Measurements from ENCODE around the gene SCAPER.

Gene SCAPER

DNA sequence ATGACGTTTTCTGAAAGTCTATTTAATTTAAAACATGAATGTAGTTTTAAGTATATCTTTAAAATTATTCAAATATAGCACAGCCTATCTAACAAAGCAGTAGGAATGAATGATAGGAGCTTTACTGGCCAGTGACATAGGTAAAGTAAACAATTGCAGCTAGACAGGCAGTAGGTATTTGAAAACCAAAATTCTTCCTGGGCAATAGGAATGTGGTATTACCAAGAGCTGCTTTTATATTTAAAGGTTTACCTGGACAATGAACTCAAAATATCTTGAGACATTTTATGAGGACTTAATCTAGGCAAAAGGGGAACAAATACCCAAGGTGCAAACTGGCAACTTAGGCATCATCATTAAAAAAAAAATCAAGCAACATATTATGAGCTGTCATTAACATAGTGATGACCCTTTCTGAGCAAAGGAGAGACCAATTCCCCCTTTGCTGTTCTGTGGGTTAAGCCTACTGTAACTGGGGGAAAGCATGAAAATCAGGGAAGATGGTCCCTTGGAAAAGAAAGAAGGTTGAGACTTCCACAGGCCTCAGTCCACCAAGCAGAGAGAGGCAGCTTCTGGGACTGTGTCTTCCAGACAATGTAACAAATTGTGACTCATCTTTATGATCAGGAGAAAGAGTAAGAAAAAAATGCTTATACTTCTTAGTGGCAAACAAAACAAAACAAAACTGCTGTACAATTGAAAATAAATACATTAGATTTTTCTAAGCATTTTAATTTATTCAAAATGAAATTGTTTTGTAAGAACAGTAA, 555.7 kb downstream of the SCAPER start:
- DNase-seq = no peak

DNA sequence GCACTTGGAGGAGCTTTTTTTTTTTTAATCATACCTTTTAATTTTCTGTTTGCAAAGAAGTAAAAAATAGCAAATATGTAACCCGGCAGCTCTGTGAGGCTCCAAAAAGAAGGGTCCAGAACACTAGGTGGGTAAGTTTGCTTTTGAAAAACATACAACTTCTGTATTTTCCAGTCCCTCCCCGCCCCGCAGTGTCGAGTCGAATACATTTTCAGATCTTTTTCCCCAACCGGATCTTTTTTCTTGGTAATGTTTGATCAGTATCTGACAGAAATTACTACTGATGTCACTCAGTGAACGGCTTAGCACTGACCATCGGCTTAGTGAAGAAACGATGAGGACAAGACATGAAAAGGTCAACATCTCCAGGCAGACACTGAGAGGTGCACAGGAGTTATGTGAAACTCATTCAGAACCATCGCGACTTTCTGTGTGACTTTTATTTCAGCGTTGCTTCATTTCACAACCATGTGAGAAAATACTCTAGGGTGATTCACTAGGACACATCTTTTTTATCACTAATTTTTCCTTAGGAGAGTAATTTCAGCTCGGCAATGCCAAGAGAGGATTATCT, 557.6 kb downstream of the SCAPER start:
- DNase-seq = no peak

DNA sequence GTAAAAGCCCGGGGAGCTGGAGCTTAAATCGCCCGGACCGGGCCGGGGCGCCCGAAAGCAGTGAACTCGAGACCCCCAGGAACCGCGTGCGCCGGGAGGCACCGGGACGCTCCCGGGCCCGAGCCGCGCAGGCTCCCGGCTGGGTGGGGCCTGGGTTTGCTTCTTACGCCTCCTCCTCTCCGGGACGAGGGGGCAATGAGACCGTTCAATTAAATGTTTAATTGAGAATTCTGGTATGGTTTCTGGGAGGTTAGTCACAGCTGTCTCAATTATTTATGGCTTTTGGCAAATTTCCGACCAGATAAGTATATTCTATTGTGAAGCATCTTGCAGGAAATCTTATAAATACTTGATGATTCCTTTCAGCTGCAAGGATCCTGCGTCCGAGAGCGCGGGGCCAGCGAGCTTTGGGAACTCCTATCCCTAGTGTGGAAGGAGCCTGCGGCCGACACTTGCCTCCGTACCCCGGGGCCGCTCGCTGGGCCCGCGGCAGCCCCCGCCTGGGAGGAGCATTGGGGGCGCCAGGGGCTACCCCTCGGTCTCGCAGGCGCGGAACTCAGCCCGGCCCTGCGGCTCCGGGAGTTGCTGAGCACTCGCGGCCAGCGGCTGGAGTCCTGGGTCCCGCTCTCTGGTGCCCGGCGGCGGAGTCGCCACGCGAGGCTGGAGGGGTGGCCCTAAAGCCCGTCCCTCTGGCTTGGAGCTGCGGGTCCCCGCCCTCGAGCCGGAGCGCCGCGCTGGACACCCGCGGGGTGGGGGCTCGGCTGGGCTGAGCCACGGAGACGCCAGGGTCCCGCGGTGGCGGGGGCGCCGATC, 558.3 kb downstream of the SCAPER start:
- DNase-seq = no peak

DNA sequence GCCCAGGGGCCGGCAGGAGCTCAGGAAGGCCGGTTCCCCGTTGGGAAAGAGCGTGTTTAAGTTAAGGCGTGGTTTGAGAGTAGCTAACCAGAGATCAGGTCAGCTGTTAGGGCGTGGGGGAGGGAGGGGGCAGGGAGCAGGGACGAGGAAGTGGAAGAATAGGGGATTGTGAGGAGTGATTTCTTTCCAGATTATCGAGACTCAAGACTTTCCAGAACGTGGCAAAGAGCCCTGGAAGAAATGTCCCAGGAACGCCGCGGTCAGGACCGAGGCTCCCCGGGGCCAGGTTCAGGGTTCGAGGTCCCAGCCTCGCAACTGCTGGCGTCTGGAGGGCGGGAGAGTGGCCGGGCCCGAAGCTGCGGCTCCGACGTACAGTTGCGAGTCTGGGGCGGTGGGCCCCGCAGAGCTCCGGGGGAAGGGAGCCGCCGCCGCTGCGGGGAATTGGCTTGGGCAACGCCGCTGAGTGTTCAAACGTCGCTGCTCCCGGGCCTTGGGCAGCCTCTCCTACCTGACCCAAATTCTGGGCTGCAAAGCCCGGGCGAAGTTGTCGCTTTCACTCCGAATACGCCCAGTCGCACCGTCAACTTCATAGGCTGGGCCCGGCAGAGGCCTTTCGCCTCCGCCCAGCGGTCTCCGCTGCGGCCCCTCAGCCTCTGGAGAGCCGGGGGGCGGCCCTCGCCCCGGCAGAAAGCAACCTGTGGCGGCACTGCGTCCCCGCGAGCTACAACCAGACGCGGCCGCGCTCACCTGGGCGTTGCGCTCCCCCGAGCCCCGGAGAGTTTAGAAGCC, 559.1 kb downstream of the SCAPER start:
- DNase-seq = no peak

DNA sequence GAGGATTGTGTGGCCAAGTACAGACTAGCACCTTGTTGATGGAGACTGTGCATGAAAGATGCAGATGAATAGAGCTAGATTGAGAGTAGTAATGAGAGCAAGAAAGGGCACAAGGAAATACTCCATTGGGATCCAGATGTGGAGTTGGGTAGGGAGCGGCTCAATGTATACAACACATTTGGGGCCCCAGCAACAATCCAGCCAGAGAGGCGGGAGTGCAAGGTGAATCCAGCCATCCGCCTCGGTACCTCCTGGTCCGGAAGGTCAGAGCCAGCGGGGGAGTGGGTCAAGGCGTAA, 559.6 kb downstream of the SCAPER start:
- DNase-seq = no peak

DNA sequence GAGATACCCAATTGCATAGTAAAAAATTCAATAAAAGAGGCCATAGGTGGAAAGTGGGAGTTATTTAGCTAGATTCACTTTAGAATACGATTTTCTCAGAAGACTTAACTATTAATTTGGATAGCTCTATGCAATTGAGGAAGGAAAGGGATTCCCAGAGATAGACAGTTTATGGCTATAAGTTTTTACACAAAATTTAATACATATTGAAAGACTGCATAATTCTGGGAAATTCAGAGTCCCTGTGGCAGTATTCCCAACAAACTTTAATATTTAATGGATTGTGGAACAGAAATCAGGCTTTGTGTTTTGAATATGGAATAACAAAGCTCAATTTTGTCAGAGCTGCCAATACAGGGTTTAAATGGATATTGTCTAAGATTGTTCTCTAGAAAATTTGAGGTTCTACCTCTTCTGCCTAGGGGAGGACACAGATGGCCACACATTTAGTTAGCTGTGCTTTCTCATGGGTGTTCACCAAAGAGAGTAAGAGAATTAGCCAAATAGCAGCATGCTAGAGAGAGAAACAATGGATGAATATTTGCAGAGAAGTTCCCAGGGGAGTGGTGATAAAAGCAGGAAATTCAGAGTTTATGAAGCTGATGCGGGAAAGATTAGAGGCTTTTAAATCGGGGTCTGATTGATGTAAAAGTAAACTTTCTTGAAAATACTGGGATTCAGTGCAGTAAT, 560.1 kb downstream of the SCAPER start:
- DNase-seq = no peak

DNA sequence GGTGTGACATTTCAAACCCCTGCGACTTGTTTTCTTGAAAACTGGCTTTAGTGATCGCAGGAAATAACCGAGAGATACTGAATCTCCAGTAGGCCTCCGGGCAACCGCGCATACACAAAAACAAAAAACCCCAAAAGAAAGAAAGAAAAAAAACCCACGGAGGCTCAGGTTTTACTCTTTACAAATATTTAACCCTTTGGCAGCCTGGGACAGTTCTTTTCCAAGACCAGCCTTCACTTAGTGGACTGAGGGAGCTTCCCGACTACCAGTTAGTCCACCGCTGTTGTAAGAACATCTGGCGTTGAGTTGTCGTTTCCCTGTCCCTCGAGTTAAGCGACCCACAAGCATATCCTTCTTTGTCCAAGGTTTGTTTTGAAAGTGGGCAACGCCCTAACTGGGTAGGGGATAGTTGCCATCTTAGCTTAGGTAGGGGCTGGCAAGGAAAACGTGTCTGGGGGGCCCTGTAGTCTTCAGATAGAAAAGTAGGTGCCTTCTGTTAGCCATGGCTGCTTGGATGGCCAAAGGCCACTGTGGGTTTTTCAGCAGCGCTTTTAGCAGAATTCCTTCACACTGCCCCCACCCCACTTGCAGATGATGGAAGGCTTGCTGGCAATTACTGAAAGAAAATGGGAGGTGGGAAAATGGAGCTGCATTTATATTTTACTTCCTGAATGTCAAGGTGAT, 561.7 kb downstream of the SCAPER start:
- no peak for DNase-seq

DNA sequence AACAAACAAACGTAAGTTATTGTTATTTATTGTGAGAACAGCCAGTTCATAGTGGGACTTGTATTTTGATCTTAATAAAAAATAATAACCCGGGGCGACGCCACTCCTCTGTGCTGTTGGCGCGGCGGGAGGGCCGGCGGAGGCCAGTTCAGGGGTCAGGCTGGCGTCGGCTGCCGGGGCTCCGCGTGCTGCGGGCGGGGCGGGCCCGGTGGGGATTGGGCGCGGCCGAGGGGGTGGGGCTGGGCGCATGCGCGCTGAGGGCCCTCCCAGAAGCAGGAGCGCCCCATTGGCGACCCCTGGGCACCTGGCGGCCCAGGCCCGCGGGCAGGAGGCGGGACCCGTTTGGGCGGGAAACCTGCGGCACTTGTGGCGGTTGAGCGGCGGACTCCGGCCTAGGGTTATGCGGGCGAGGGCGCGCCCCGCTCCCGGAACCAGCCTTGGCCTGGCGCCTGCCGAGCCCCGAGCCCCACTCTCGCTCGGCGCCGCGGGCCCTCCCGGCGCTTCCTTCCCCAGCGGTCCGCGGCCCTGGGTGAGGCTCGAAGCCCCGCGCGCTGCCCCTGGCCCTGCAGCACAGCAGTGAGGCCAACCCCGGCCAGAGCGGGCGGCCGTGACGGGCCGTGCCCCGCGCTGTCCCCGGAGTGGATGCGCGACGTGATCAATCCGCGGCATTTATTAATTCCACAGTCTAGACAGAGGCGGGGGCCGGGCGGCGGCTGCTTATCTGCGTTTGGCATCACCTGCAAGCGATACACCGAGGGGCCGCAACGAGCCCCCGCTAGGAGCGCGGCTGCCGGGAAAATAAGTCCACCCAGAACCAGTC, 562.5 kb downstream of the SCAPER start:
- no peak for DNase-seq

DNA sequence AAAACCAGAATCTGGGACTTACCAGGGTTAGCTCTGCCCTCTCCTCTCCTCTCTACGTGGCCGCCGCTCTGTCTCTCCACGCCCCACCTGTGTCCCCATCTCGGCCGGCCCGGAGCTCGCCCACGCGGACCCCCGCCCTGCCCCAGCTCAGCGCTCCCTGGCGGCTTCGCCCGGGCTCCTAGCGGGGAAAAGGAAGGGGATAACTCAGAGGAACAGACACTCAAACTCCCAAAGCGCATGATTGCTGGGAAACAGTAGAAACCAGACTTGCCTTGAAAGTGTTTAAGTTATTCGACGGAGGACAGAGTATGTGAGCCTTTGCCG, 563.1 kb downstream of the SCAPER start:
- DNase-seq = no peak

DNA sequence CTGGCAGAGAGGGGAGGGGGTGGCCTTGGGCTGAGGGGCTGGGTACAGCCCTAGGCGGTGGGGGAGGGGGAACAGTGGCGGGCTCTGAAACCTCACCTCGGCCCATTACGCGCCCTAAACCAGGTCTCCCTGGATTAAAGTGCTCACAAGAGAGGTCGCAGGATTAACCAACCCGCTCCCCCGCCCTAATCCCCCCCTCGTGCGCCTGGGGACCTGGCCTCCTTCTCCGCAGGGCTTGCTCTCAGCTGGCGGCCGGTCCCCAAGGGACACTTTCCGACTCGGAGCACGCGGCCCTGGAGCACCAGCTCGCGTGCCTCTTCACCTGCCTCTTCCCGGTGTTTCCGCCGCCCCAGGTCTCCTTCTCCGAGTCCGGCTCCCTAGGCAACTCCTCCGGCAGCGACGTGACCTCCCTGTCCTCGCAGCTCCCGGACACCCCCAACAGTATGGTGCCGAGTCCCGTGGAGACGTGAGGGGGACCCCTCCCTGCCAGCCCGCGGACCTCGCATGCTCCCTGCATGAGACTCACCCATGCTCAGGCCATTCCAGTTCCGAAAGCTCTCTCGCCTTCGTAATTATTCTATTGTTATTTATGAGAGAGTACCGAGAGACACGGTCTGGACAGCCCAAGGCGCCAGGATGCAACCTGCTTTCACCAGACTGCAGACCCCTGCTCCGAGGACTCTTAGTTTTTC, 563.6 kb downstream of the SCAPER start:
- no peak for DNase-seq

DNA sequence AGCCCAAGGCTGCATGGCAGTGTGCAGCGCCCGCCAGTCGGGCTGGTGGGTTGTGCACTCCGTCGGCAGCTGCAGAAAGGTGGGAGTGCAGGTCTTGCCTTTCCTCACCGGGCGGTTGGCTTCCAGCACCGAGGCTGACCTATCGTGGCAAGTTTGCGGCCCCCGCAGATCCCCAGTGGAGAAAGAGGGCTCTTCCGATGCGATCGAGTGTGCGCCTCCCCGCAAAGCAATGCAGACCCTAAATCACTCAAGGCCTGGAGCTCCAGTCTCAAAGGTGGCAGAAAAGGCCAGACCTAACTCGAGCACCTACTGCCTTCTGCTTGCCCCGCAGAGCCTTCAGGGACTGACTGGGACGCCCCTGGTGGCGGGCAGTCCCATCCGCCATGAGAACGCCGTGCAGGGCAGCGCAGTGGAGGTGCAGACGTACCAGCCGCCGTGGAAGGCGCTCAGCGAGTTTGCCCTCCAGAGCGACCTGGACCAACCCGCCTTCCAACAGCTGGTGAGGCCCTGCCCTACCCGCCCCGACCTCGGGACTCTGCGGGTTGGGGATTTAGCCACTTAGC, 564.3 kb downstream of the SCAPER start:
- peak; percentile 39 for DNase-seq

DNA sequence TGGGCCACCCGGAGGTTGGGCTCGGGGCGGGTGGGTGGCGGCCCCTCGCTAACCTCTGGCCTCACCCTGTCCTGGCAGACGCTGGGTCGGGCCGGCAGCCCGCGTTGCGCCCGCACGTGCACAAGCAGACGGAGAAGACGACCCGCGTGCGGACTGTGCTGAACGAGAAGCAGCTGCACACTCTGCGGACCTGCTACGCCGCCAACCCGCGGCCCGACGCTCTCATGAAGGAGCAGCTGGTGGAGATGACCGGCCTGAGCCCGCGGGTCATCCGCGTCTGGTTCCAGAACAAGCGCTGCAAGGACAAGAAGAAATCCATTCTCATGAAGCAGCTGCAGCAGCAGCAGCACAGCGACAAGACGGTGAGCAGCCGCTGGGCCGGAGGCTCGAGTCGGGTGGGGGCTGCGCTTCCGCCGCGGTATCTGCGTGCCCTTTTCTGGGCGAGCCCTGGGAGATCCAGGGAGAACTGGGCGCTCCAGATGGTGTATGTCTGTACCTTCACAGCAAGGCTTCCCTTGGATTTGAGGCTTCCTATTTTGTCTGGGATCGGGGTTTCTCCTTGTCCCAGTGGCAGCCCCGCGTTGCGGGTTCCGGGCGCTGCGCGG, 564.8 kb downstream of the SCAPER start:
- DNase-seq = no peak

DNA sequence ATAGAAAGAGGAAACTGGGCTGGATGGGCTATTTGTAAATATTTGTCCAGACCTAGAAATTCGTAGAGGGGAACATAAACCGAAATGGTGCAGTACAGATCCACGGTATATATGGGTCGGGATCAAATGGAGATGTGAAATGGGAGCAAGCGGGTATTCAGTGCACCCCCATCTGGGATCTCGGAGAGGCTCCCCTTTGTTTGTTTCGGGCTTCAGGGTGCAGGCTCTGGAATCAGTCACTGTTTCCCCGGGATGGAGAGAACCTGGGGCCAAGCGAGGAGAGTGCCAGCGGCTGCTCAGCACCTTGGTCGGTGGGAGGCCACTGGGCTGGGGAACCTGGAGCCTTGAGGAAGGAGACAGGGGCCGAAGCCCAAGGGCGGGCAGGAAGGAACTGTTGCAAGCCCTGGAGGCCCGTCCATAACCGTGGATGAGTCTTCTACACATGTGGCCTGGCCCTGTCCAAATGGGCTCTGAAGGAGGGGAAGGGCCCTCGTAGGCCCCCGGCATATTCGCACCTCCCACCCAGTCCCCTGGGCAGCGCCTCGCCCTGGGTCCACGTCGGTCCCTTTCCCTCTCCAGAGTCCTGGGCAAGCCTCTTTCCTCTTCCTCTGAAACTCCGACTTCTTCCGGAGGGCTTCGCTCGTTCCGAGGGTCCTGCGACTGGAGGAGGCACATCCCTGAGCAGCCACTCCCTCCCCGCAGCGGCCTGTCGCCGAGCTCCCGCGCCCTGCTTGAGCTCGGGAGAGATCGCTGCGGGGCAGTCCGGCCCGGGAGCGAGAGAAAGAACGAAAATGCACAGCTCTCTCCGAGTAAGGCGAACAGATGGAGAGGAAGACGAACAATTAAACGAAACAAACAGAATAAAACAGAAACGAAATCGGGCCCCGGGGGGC, 565.6 kb downstream of the SCAPER start:
- no peak for DNase-seq

DNA sequence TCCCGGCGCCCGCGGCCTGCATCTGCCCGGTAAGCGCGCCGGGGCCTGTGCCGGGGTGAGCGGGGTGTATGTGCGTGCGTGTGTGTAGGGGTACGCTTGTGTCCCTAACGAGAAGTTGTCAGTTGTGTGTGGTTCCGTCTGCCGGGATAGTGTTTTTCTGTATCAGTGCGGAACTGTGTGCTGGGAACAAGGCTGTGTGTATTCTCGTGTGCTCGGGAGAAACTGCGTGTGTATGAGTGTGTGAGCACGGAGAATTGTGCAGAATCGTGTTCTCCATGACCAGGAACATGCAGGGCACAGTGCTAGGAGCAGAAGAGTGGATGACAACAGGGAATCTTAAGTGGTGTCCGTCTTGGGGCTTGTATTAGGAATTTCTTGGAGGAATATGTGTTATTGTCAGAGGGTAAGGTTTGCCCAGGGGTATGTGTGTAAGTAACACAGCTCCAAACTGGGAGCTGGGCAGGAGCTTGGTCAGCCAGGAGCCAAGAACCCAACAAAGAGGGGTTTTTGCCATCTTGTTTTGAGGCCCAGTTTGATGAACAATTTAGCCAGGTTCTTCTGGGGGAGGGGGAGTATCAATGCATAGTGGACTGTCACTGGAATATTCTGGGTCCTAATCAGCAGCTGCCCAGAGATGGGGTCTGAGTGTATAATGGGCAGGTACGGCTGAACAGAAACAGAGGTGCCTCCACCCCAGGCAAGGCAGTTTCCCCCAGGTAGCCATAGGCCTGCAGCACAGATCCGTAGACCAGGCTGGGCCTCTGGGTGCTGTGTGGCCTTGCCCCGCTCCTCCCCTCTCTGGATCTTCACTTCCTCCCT, 566.4 kb downstream of the SCAPER start:
- no peak for DNase-seq

DNA sequence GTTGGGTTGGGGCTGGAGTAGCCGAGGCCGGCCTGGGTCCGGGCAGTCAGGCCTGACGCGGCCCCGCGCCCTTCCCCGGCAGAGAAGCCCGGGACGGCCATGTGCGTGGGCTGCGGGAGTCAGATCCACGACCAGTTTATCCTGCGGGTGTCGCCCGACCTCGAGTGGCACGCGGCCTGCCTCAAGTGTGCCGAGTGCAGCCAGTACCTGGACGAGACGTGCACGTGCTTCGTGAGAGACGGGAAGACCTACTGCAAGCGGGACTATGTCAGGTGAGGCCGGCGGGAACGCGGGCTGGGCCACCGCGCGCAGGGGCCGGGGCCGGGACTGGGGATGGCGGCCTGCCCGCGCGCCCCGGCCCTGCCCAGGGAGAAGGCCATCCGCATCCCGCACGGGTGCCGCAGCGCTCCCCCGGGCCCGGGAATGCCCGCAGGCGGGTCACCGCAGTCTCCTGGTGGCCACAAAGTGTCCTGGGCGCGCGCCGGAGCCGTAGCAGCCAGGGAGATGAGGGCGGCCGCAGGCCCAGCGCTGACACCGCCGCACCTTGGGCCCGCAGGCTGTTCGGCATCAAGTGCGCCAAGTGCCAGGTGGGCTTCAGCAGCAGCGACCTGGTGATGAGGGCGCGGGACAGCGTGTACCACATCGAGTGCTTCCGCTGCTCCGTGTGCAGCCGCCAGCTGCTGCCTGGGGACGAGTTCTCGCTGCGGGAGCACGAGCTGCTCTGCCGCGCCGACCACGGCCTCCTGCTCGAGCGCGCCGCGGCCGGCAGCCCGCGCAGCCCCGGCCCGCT, 567.2 kb downstream of the SCAPER start:
- DNase-seq = no peak

DNA sequence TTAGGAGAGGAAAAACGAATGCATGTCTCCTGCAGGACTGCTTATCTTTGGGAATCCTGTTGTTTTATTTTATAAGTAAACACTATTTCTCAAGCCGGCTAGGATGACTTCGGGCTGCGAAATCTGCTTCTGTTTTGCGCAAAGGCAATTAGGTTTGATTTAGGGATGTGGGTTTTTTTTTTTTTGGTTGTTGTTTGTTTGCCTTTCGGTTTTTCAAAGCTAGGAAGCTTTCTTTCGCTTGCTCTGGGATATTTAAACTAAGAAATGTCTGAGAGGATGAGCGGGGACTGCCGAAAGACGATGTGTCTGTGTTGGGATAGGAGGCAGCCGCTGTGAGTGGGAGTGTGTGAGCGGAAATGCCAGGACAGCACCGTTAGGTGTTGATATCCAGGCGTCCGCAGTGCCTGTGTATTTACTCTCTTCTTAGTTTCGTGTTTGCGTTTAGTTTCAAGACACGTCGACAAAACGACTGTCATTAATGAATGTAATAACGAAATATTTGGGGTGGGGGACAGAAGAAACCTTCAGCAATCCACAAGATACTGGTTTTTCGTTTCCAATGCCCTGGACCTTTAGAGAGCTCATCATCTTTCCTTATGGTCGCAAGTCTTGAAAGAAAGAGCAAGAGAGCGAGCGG, 568.0 kb downstream of the SCAPER start:
- DNase-seq = no peak

Measured in stimulated activated CD4-positive, alpha-beta T cell treated with anti-CD3 and anti-CD28 coated beads, Interleukin-4, amount 100 ng/mL, for 24 hours (primary cell).